Central memory CD8-positive, alpha-beta T cell (primary cell): ENCODE data around the gene SEL1L3.

ENCODE experiments used
- ATAC-seq: fragments of 150-1000 bp; cut with Tn5 transposase; replicated peaks from 2 replicates; pipeline ENCODE4 v1.10.0; 2022; ENCODE audit warnings: mild to moderate bottlenecking, moderate FRiP score, moderate number of reproducible peaks; ENCODE audit not compliant: poor library complexity, severe bottlenecking; ENCODE audit errors: extremely low read depth
- DNase-seq, 2 donors: peaks; one replicate each; pipeline ENCODE4 v3.0.0; 2021; ENCODE audit warnings: low spot score in 2 of 2
- H3K27ac Mint-ChIP-seq: one replicate; pipeline ENCODE4 v1.8.0; 2022; ENCODE audit warnings: low read depth, mild to moderate bottlenecking, moderate library complexity, mixed read lengths
- H3K27me3 Mint-ChIP-seq: one replicate; pipeline ENCODE4 v1.8.0; 2022; ENCODE audit warnings: mixed read lengths
- H3K36me3 Mint-ChIP-seq: one replicate; pipeline ENCODE4 v1.8.0; 2022; ENCODE audit warnings: mild to moderate bottlenecking, moderate library complexity, mixed read lengths; ENCODE audit not compliant: insufficient read depth
- H3K4me1 Mint-ChIP-seq: one replicate; pipeline ENCODE4 v1.8.0; 2022; ENCODE audit warnings: mixed read lengths
- H3K4me3 Mint-ChIP-seq: one replicate; pipeline ENCODE4 v1.8.0; 2022; ENCODE audit warnings: mild to moderate bottlenecking, moderate library complexity, mixed read lengths
- H3K9me3 Mint-ChIP-seq: one replicate; pipeline ENCODE4 v1.8.0; 2022; ENCODE audit warnings: mixed read lengths

Gene SEL1L3

GRCh38 chr4:25759101-25759500, 103.7 kb downstream of the SEL1L3 start:
- no peaks in the 10 kb centered on the region for H3K4me1 Mint-ChIP-seq
- H3K9me3 Mint-ChIP-seq = no peaks in the 10 kb centered on the region
- no peak overlapping the region for H3K4me3 Mint-ChIP-seq
- DNase-seq = no peak
- H3K27me3 Mint-ChIP-seq = no peaks in the 10 kb centered on the region
- no peak for ATAC-seq
- H3K27ac Mint-ChIP-seq = no peak overlapping the region
- H3K36me3 Mint-ChIP-seq = peaks cover 59% of the 10 kb centered on the region

GRCh38 chr4:25757452-25757851, 105.3 kb downstream of the SEL1L3 start:
- ATAC-seq = no peak
- no peak for DNase-seq
- H3K27me3 Mint-ChIP-seq = no peaks in the 10 kb centered on the region
- no peak overlapping the region for H3K4me3 Mint-ChIP-seq
- no peak overlapping the region for H3K27ac Mint-ChIP-seq
- peaks cover 6% of the 10 kb centered on the region for H3K4me1 Mint-ChIP-seq
- H3K36me3 Mint-ChIP-seq = peaks cover 43% of the 10 kb centered on the region
- H3K9me3 Mint-ChIP-seq = no peaks in the 10 kb centered on the region

GRCh38 chr4:25756503-25756902, 106.3 kb downstream of the SEL1L3 start:
- H3K4me3 Mint-ChIP-seq = no peak overlapping the region
- no peaks in the 10 kb centered on the region for H3K27me3 Mint-ChIP-seq
- no peak for ATAC-seq
- peaks cover 38% of the 10 kb centered on the region for H3K36me3 Mint-ChIP-seq
- peaks cover 6% of the 10 kb centered on the region for H3K4me1 Mint-ChIP-seq
- no peaks in the 10 kb centered on the region for H3K9me3 Mint-ChIP-seq
- DNase-seq = no peak
- H3K27ac Mint-ChIP-seq = no peak overlapping the region

- Mint-ChIP-seq H3K27ac (no peak overlapping the region), H3K27me3 (no peaks in the 10 kb centered on the region), H3K9me3 (no peaks in the 10 kb centered on the region), H3K4me3 (no peak overlapping the region), H3K4me1 (peaks cover 6% of the 10 kb centered on the region), H3K36me3 (peaks cover 34% of the 10 kb centered on the region)
- ATAC-seq (no peak), DNase-seq (no peak)
Measured at GRCh38 chr4:25755911-25756310, 106.9 kb downstream of the SEL1L3 start.

- no peaks in the 10 kb centered on the region for H3K9me3 Mint-ChIP-seq
- peaks cover 18% of the 10 kb centered on the region for H3K36me3 Mint-ChIP-seq
- ATAC-seq (no peak), DNase-seq (no peak)
- no peak overlapping the region for H3K27ac Mint-ChIP-seq
- H3K4me3 Mint-ChIP-seq = no peak overlapping the region
- no peaks in the 10 kb centered on the region for H3K27me3 Mint-ChIP-seq
- H3K4me1 Mint-ChIP-seq = peaks cover 6% of the 10 kb centered on the region
Measured at GRCh38 chr4:25753239-25753638, 109.5 kb downstream of the SEL1L3 start.

DNA sequence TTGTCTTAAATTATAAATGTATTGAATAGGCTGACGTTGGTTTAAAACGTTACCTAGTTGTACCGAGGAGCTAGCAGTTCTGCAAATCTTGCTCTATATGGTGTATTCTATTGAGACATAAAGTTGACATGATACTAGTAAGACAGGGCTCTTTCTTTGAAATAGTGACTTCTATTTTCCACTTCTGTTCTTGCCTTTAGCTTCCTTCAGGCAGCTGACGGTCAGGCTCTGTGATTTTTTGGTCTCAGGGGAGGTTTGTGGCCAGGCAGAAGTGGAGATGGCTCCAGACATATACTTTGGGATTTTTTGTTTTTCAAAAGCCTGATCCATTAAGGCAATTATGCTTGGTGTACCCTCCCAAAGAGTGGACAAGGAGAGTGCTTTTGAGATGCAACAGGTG, 111.9 kb downstream of the SEL1L3 start:
- Mint-ChIP-seq H3K27ac (no peak overlapping the region), H3K36me3 (peaks cover 11% of the 10 kb centered on the region)

DNA sequence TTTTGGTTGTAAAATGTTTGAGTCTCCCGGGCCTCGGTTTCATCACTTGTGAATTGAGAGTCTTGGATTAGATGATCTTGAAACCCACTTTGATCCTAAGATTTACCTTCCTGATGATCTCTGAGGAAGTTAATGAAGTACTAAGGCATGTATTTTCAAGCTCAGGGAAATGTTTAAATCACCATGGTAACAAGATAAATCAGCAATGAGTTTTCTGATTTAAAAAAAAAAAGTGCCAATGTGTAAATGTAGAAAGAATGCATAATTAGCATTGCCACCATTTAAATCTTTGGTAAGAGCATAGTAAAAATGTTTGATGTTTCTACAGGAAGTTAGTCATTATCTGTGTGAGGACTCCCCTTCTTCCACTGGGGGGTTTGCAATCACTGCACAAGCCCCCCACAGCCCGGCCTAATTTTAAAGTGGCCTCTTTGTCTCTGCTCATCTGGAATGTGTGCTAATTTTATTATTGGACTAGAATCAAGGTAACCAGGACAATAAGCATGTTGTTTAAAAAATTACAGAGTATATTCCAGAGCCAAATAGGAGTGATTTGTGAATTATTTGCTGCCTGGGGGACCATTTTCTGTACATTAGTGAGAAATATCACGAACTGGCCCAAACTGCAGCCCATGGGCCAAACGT, 113.5 kb downstream of the SEL1L3 start:
- Mint-ChIP-seq H3K27ac (no peak overlapping the region), H3K36me3 (peaks cover 4% of the 10 kb centered on the region), H3K4me1 (peaks cover 6% of the 10 kb centered on the region), H3K4me3 (no peak overlapping the region), H3K9me3 (no peaks in the 10 kb centered on the region), H3K27me3 (no peaks in the 10 kb centered on the region)
- ATAC-seq (no peak), DNase-seq (no peak)

More for the DNA sequence above, 111.9 kb downstream of the SEL1L3 start:
- no peaks in the 10 kb centered on the region for H3K27me3 Mint-ChIP-seq
- no peaks in the 10 kb centered on the region for H3K9me3 Mint-ChIP-seq
- ATAC-seq = no peak
- H3K4me1 Mint-ChIP-seq = peaks cover 6% of the 10 kb centered on the region
- no peak for DNase-seq
- H3K4me3 Mint-ChIP-seq = no peak overlapping the region

DNA sequence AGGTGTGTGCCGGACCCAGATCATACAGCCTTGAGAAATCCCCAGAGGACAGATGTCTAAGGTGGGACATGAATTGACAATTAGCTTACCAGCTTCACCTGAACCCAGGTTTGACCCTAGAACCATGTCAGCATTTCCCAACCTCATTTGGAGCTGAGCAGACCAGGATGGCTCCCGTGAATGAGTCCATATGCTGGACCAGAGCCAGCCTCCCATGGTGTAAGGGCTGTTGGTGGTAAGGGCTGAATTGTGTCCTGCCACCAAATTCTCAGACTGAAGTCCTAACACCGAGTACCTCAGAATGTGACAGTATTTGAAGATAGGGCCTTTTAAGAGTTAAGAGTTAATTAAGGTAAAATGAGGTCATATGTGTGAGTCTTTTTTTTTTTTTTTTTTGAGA, 118.8 kb downstream of the SEL1L3 start:
- H3K4me3 Mint-ChIP-seq = no peak overlapping the region
- peaks cover 6% of the 10 kb centered on the region for H3K36me3 Mint-ChIP-seq
- H3K27ac Mint-ChIP-seq = no peak overlapping the region
- DNase-seq = no peak
- no peak for ATAC-seq
- no peaks in the 10 kb centered on the region for H3K27me3 Mint-ChIP-seq
- no peaks in the 10 kb centered on the region for H3K9me3 Mint-ChIP-seq
- no peaks in the 10 kb centered on the region for H3K4me1 Mint-ChIP-seq

DNA sequence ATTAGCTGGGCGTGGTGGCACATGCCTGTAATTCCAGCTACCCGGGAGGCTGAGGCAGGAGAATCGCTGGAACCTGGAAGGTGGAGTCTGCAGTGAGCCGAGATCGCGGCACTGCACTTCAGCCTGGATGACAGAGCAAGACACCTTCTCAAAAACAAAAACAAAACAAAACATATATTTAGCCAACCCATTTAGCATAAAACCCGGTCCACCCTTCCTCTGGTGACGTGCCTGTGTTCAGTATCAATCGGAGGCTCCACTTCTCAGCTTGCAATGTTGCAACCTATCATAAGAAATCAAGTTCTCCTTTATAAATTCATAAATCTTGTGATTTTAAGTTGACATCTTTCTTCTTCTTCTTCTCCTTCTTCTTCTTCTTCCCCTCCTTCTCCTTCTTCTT, 133.2 kb downstream of the SEL1L3 start:
- no peaks in the 10 kb centered on the region for H3K27me3 Mint-ChIP-seq
- DNase-seq = no peak
- H3K9me3 Mint-ChIP-seq = no peaks in the 10 kb centered on the region
- no peak overlapping the region for H3K27ac Mint-ChIP-seq
- no peak overlapping the region for H3K4me3 Mint-ChIP-seq
- no peak for ATAC-seq
- H3K36me3 Mint-ChIP-seq = peaks cover 4% of the 10 kb centered on the region
- peaks cover 7% of the 10 kb centered on the region for H3K4me1 Mint-ChIP-seq

GRCh38 chr4:25728886-25729285, 133.9 kb downstream of the SEL1L3 start:
- H3K9me3 Mint-ChIP-seq = no peaks in the 10 kb centered on the region
- no peak for ATAC-seq
- DNase-seq = no peak
- peaks cover 7% of the 10 kb centered on the region for H3K4me1 Mint-ChIP-seq
- no peak overlapping the region for H3K27ac Mint-ChIP-seq
- H3K27me3 Mint-ChIP-seq = no peaks in the 10 kb centered on the region
- peaks cover 4% of the 10 kb centered on the region for H3K36me3 Mint-ChIP-seq
- no peak overlapping the region for H3K4me3 Mint-ChIP-seq

- no peak overlapping the region for H3K27ac Mint-ChIP-seq
- peaks cover 7% of the 10 kb centered on the region for H3K4me1 Mint-ChIP-seq
- H3K36me3 Mint-ChIP-seq = peaks cover 4% of the 10 kb centered on the region
- H3K4me3 Mint-ChIP-seq = no peak overlapping the region
- DNase-seq (no peak), ATAC-seq (no peak)
- H3K27me3 Mint-ChIP-seq = no peaks in the 10 kb centered on the region
- H3K9me3 Mint-ChIP-seq = no peaks in the 10 kb centered on the region
Measured at GRCh38 chr4:25727711-25728493, 134.9 kb downstream of the SEL1L3 start.

- H3K27me3 Mint-ChIP-seq = no peaks in the 10 kb centered on the region
- no peaks in the 10 kb centered on the region for H3K9me3 Mint-ChIP-seq
- ATAC-seq (no peak), DNase-seq (no peak)
- H3K4me1 Mint-ChIP-seq = peaks cover 7% of the 10 kb centered on the region
- H3K36me3 Mint-ChIP-seq = peaks cover 7% of the 10 kb centered on the region
- no peak overlapping the region for H3K4me3 Mint-ChIP-seq
- no peak overlapping the region for H3K27ac Mint-ChIP-seq
Measured at GRCh38 chr4:25725870-25726269, 136.9 kb downstream of the SEL1L3 start.

DNA sequence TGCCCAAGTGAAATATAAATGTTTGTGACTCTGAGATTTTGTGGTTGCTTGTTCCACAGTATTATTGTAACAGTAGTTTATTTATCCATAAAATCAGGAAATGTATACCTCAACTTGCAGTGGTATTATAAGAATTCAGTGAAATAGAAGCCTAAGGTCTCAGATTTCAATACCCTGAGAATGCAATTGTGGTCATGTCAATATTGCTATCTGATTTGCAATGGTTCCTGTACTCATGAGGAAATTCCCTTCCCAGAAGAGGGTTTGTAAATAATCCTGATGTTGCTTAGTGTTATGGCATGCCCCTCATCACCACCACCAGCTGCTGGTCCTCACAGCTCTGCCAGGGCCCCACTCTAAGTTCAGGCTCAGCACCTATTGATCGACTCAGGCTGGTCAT, 139.4 kb downstream of the SEL1L3 start:
- Mint-ChIP-seq H3K27me3 (no peaks in the 10 kb centered on the region), H3K36me3 (peaks cover 5% of the 10 kb centered on the region), H3K4me3 (no peak overlapping the region), H3K27ac (no peak overlapping the region), H3K9me3 (no peaks in the 10 kb centered on the region), H3K4me1 (no peaks in the 10 kb centered on the region)
- ATAC-seq = no peak
- DNase-seq = no peak
